ENCODE results near the gene GREB1L.

The GREB1L gene

DNA sequence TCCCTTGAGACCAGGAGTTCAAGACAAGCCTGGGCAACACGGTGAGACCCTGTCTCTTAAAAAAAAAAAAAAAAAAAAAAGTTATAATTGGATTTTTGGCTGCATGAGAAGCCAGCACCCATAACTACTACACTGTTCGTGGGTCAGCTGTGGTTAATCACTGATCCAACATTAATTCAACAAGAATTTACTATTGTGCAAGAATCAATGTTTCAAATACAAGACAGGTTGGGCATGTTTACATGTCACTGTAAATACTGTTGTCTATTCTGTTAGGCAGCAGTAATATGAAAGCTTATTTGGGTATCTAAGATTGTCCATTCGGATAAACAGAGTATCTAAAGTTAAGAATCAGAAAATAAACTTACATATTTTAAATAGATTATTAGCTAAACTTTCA is 296.2 kb downstream of the GREB1L start:
- TF ChIP-seq, protein P1, sequence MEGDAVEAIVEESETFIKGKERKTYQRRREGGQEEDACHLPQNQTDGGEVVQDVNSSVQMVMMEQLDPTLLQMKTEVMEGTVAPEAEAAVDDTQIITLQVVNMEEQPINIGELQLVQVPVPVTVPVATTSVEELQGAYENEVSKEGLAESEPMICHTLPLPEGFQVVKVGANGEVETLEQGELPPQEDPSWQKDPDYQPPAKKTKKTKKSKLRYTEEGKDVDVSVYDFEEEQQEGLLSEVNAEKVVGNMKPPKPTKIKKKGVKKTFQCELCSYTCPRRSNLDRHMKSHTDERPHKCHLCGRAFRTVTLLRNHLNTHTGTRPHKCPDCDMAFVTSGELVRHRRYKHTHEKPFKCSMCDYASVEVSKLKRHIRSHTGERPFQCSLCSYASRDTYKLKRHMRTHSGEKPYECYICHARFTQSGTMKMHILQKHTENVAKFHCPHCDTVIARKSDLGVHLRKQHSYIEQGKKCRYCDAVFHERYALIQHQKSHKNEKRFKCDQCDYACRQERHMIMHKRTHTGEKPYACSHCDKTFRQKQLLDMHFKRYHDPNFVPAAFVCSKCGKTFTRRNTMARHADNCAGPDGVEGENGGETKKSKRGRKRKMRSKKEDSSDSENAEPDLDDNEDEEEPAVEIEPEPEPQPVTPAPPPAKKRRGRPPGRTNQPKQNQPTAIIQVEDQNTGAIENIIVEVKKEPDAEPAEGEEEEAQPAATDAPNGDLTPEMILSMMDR (IDR thresholded peaks at IDR 0.05; ENCODE audit: insufficient read depth, low read depth, low read length, missing control alignments) = no peak
- H3K4me3 ChIP-seq (ENCODE audit: low read depth, low read length) = no peak overlapping the region
- DNase-seq (ENCODE audit: low read depth) = no peak

DNA sequence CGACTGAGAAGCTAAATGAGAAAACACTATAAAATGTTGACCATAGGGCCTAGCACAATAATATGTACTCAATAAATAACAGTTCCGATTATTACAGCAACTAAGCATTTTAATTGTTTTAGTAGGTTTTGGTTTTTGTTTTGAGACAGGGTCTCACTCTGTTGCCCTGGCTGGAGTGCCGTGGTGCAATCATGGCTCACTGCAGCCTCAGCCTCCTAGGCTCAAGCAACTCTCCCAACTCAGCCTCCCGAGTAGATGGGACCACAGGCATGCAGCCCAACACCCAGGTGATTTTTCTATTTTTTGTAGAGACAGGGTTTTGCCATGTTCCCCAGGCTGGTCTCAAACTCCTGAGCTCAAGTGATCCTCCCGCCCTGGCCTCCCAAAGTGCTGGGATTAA is 304.4 kb downstream of the GREB1L start:
- TF ChIP-seq, protein P1 (IDR thresholded peaks at IDR 0.05; ENCODE audit: insufficient read depth, low read depth, low read length, missing control alignments) = no peak
- DNase-seq (ENCODE audit: low read depth) = no peak
- H3K4me3 ChIP-seq (ENCODE audit: low read depth, low read length) = no peak overlapping the region

DNA sequence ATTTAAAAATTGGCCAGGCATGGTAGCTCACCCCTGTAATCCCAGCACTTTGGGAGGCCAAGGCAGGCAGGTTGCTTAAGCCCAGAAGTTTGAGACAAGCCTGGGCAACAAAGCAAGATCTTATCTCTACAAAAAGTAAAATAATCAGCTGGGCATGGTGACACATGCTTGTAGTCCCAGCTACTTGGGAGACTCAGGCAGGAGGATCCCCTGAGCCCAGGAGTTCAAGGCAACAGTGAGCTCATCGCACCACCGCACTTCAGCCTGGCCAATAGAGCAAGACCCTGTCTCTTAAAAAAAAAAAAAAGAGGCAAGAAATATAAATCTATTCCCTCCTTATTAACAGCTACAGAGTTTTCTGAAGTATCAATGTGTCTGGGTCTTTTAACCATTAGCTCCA is 306.6 kb downstream of the GREB1L start:
- no peak overlapping the region for H3K4me3 ChIP-seq (ENCODE audit: low read depth, low read length)
- DNase-seq (ENCODE audit: low read depth) = no peak
- TF ChIP-seq, protein P1 (IDR thresholded peaks at IDR 0.05; ENCODE audit: insufficient read depth, low read depth, low read length, missing control alignments) = no peak

DNA sequence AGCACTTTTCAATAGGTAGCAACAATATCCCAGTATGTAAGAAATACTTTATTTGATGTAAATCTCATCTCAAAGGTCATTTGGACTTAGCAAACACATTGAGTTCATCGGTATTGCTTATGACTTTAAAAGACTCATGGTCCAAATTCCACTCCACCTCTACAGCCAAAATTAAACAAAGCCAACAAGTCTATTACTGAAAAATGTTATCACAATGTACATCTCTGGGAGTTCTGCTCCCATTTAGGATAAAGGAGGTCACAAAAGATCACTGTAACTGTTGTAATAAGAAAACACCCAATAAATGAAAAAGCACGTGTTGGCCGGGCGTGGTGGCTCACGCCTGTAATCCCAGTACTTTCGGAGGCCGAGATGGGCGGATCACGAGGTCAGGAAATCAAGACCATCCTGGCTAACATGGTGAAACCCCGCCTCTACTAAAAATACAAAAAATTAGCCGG is 308.5 kb downstream of the GREB1L start:
- H3K4me3 ChIP-seq (ENCODE audit: low read depth, low read length) = no peak overlapping the region
- TF ChIP-seq, protein P1 (IDR thresholded peaks at IDR 0.05; ENCODE audit: insufficient read depth, low read depth, low read length, missing control alignments) = no peak
- no peak for DNase-seq (ENCODE audit: low read depth)

DNA sequence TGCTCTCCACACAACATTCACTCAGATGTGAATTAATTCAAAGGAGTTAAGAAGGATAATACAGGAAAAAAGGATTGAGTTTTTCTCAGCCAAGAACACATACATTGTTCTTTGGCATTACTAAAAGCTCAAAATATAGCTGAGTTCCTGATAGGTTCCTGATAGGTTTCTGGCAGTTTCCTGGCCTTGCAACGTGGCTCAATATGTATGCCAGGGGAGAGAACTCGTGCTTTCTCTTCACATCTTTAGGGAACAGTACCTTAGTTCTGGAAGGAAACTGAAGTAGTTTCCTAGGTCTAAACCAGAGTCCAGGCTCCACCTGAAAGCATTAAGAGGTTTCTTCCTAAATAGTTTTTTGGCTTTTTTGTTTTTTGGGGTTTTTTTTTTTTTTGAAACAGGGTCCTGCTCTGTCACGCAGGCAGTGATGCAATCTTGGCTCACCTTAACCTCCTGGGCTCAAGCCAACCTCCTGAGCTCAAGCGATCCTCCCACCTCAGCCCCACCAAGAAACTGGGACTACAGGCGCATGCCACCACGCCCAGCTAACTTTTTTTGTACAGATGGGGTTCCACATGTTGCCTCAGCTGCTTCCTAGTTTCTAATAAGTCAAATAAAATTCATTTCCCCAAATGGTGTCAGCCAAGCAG is 315.7 kb downstream of the GREB1L start:
- no peak for DNase-seq (ENCODE audit: low read depth)
- no peak overlapping the region for H3K4me3 ChIP-seq (ENCODE audit: low read depth, low read length)
- TF ChIP-seq, protein P1 (IDR thresholded peaks at IDR 0.05; ENCODE audit: insufficient read depth, low read depth, low read length, missing control alignments) = no peak

DNA sequence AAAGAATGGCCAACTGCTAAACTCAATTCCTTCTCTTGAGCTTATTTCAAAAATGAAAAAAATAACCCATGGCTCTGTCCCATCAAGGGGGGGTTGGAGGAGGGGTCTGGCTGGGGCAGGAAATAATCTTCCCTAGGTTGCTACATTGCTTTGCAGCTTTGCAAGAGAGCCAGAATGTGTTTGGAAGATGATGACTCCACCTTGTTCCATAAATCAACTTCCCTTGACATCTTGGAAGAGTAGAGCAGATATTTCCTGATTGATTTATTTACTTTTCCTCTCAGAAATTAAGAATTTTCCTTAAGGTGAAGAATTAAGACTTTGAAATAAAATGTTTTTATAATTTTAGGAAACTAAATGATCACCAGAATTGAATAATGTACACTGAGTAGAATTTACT is 317.2 kb downstream of the GREB1L start:
- TF ChIP-seq, protein P1 (IDR thresholded peaks at IDR 0.05; ENCODE audit: insufficient read depth, low read depth, low read length, missing control alignments) = no peak
- no peak for DNase-seq (ENCODE audit: low read depth)
- H3K4me3 ChIP-seq (ENCODE audit: low read depth, low read length) = no peak overlapping the region

DNA sequence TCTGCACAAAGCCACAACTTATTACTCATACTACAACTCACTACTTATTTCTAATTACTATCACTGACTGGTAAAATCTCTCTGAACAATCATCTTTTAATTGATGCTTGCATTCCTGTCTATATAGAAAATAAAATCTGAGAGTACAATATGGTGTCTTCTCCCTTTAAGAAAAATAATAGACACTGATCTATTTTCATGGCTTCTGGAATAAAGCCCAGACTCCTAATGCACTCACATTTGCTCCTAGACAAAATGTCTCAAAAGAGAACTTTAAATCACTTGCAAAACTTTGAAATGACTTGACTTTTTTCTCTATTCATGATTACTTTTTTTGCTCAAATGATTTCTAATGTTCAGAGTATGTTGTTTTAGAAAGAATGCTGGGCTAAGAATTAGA is 329.7 kb downstream of the GREB1L start:
- no peak overlapping the region for H3K4me3 ChIP-seq (ENCODE audit: low read depth, low read length)
- DNase-seq (ENCODE audit: low read depth) = no peak
- TF ChIP-seq, protein P1 (IDR thresholded peaks at IDR 0.05; ENCODE audit: insufficient read depth, low read depth, low read length, missing control alignments) = no peak
